ENCODE measurements around the gene PKNOX2. TPM values are rescaled to one million over a fixed set of nuclear protein-coding genes. Genes with fewer than 3 reads are reported as not detected.

Gene PKNOX2
- total RNA-seq, 4 donors from 2014 or later, result 0.27 to 4.8 (median 0.75) TPM; not detected in 1

DNA sequence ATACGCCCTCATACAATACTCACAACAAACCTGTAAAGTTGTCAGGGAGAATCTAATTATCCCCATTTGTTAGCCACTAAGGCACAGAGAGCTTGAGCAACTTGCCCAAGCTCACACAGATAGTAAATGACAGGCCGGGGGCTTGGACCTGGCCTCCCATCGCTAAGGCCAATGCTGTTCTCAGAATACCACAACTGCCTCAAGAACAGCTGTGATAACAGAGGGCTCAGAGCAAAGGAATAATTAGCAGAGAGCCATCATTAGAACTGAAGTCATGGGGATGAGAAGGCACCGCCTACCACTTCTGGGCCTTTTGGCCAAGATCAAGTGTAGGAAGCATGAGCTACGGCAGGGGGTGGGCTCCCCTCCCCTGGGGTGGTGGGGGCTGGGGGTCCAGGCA is 232.9 kb downstream of the PKNOX2 start:
- 93% methylated on average over 5 of the region's 5 CpGs; no CpG with 5 or more reads in 1 of the 2 donors for WGBS, 2 donors (ENCODE audit: low coverage in 1 of 2)

DNA sequence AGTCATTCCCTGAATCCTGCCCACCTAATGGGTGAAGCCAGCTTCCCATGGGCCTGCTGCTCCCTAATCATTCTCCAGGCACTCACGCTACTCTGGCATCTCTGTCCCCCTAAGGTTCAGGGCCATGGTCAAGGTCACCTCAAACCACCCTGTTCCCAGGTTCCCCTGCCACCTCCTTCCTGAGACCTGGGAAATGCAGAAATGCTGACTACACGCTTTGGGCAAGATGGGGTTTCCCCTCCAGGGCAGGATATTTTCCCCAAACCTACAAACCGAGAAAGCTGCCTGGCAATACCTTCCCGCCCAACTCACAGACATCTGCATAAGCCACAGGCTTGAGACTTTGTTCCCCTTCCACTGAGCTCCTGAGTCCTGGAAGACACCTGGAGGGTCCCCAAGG is 233.9 kb downstream of the PKNOX2 start:
- H3K4me1 ChIP-seq, result no peaks in the 10 kb centered on the region
- 72% methylated on average over 4 of the region's 4 CpGs; no CpG with 5 or more reads in 1 of the 2 donors for WGBS, 2 donors (ENCODE audit: low coverage in 1 of 2)
- intact Hi-C loops (cut with DNase I; ENCODE audit: low total_unique reads) (no loop called here), in situ Hi-C loops (cut with MboI; ENCODE audit: low pct_ligation_motif_present in 1 of 4, low pct_unique_long_range_greater_than_20kb in 1 of 4, low sequenced_read_pairs in 3 of 4) (no loop called here)
- no peak overlapping the region for H3K4me3 ChIP-seq
- H3K36me3 ChIP-seq, result no peaks in the 10 kb centered on the region
- H3K27ac ChIP-seq, result no peak overlapping the region
- H3K27me3 ChIP-seq, result no peaks in the 10 kb centered on the region
- no peak for DNase-seq
- no peak for TF ChIP-seq POLR2AphosphoS5 (IDR thresholded peaks at IDR 0.05)
- TF ChIP-seq EP300 (IDR thresholded peaks at IDR 0.05; ENCODE audit: low read depth), result no peak
- no peak for TF ChIP-seq CTCF (IDR thresholded peaks at IDR 0.05)
- no peak for TF ChIP-seq POLR2A (IDR thresholded peaks at IDR 0.05)
- no peaks in the 10 kb centered on the region for H3K9me3 ChIP-seq

More for the DNA sequence above, 232.9 kb downstream of the PKNOX2 start:
- in situ Hi-C loops (cut with MboI; ENCODE audit: low pct_ligation_motif_present in 1 of 4, low pct_unique_long_range_greater_than_20kb in 1 of 4, low sequenced_read_pairs in 3 of 4), result no loop called here
- DNase-seq, result no peak
- no peaks in the 10 kb centered on the region for H3K27me3 ChIP-seq
- no peaks in the 10 kb centered on the region for H3K9me3 ChIP-seq
- TF ChIP-seq POLR2AphosphoS5 (IDR thresholded peaks at IDR 0.05) (no peak), EP300 (IDR thresholded peaks at IDR 0.05; ENCODE audit: low read depth) (no peak), CTCF (IDR thresholded peaks at IDR 0.05) (no peak), POLR2A (IDR thresholded peaks at IDR 0.05) (no peak)
- no peaks in the 10 kb centered on the region for H3K4me1 ChIP-seq
- intact Hi-C loops (cut with DNase I; ENCODE audit: low total_unique reads), result no loop called here
- no peak overlapping the region for H3K27ac ChIP-seq
- no peaks in the 10 kb centered on the region for H3K36me3 ChIP-seq
- no peak overlapping the region for H3K4me3 ChIP-seq

DNA sequence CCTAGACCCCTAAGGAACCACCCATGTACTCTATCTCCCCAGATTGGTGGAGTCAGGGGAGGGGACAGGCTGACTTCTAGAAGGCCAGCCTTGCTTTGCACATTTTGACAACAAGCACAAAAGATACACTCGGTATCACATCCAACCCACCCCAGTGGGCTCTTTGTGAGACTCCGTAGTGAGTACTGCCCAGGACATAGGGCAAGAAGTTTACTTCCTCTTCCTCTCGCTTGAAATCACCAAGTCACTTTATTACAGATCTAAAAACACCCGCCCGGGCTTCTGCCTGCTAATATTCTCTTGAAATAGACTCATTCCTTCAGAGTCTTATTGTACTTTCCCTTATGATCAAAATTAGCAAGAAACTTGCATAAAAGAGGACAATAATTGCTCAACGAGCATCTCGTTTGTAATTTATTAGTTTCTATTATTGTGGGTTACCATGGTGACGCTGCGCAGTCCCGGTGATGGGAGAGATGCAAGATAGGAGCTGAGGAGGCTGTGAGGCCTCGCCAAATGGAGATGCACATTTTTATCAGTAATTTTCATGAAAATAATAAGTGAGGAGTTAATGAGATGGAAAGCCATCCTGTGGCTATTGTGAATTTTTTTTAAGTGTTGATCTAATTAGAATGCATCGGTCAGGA is 234.6 kb downstream of the PKNOX2 start:
- Histone ChIP-seq H3K4me3 (no peak overlapping the region), H3K27me3 (no peaks in the 10 kb centered on the region), H3K36me3 (no peaks in the 10 kb centered on the region), H3K27ac (no peak overlapping the region), H3K9me3 (no peaks in the 10 kb centered on the region), H3K4me1 (no peaks in the 10 kb centered on the region)
- TF ChIP-seq EP300 (IDR thresholded peaks at IDR 0.05; ENCODE audit: low read depth) (no peak), POLR2AphosphoS5 (IDR thresholded peaks at IDR 0.05) (no peak)
- DNase-seq, result no peak
- WGBS, 2 donors (ENCODE audit: low coverage in 1 of 2), result 73 to 78% methylated on average over 6 to 12 of the region's 12 CpGs
- intact Hi-C loops (cut with DNase I; ENCODE audit: low total_unique reads), result no loop called here
- in situ Hi-C loops (cut with MboI; ENCODE audit: low pct_ligation_motif_present in 1 of 4, low pct_unique_long_range_greater_than_20kb in 1 of 4, low sequenced_read_pairs in 3 of 4), result no loop called here

DNA sequence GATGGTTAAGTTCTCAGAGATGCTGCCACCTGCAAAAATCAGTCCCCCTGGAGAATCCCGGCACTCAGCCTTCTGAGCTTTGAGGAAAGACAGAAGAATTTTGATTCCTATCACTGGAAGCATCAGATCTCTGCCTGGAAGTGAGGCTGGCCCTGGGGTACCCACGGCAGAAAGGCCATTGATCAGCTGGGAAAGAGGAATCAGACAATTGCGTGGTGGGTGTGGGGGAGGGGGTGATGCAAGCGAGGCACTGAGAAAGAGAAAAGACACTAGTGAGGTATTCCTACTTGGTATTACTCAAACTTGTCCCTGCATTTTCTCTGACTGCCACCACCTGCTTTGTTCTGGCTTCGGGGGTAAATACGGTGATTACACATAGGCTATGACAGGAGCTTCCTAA is 235.4 kb downstream of the PKNOX2 start:
- peaks cover 3% of the 10 kb centered on the region for H3K27me3 ChIP-seq
- in situ Hi-C loops (cut with MboI; ENCODE audit: low pct_ligation_motif_present in 1 of 4, low pct_unique_long_range_greater_than_20kb in 1 of 4, low sequenced_read_pairs in 3 of 4) (loop anchor here in 1 of 4 donors (25.0 kb wide), 1 partner anchor 438 kb away; the partner anchor contains the start of gene CCDC15), intact Hi-C loops (cut with DNase I; ENCODE audit: low total_unique reads) (no loop called here)
- WGBS, 2 donors (ENCODE audit: low coverage in 1 of 2), result 72 to 80% methylated on average over 1 to 6 of the region's 6 CpGs
- peaks cover 0 to 5% (median 3%) of the 10 kb centered on the region in 4 donors for H3K4me1 ChIP-seq
- TF ChIP-seq POLR2AphosphoS5 (IDR thresholded peaks at IDR 0.05) (no peak), CTCF (IDR thresholded peaks at IDR 0.05) (no peak), POLR2A (IDR thresholded peaks at IDR 0.05) (no peak), EP300 (IDR thresholded peaks at IDR 0.05; ENCODE audit: low read depth) (no peak)
- H3K36me3 ChIP-seq, result no peaks in the 10 kb centered on the region
- no peak for DNase-seq
- no peak overlapping the region for H3K4me3 ChIP-seq
- no peaks in the 10 kb centered on the region for H3K9me3 ChIP-seq
- H3K27ac ChIP-seq, result no peak overlapping the region

Measured in transverse colon (tissue), 4 donors.